Ovary (tissue), 3 donors: Measurements from ENCODE around the gene ZNF19.

Source experiments
- CTCF ChIP-seq, 3 donors: fragments of 450-650 bp in 2 of 3; fragments of 200-600 bp in 1 of 3; IDR thresholded peaks; one replicate each; pipeline versions ENCODE4 v1.5.1 to v1.8.0; 2016 to 2022; ENCODE audit warnings: antibody characterized with exemption in 3 of 3, mild to moderate bottlenecking in 1 of 3
- POLR2A ChIP-seq: fragments of 450-650 bp; IDR thresholded peaks from one replicate; pipeline ENCODE4 v1.6.1; 2017; ENCODE audit warnings: antibody characterized with exemption, mild to moderate bottlenecking, moderate library complexity
- donor health status: DM: no; HTN: no; CAD: no.

GRCh38 chr16:71443714-71444113, 45.4 kb downstream of the ZNF19 start:
- no peak for TF ChIP-seq CTCF (IDR thresholded peaks at IDR 0.05)
- no peak for TF ChIP-seq POLR2A
